Stimulated activated naive CD8-positive, alpha-beta T cell treated with anti-CD3 and anti-CD28 coated beads, Interleukin-15, Interleukin-2, amounts not matched to agents 100 ng/mL and 50 ng/mL, for 24 hours (primary cell): ENCODE results near the gene SFXN3.
A peak's percentile ranks its signal among the peaks of the same experiment; 100 is the strongest.

ENCODE experiments used
- H3K27ac Mint-ChIP-seq: one replicate; pipeline ENCODE4 v1.8.0; 2021; ENCODE audit warnings: mild to moderate bottlenecking, mixed read lengths
- H3K27me3 Mint-ChIP-seq: one replicate; pipeline ENCODE4 v1.8.0; 2021; ENCODE audit warnings: mixed read lengths
- H3K36me3 Mint-ChIP-seq: one replicate; pipeline ENCODE4 v1.8.0; 2021; ENCODE audit warnings: low read depth, mixed read lengths
- H3K4me1 Mint-ChIP-seq: one replicate; pipeline ENCODE4 v1.8.0; 2021; ENCODE audit warnings: low read depth, mixed read lengths
- H3K4me3 Mint-ChIP-seq: one replicate; pipeline ENCODE4 v1.8.0; 2021; ENCODE audit warnings: mild to moderate bottlenecking, mixed read lengths
- H3K9me3 Mint-ChIP-seq: one replicate; pipeline ENCODE4 v1.8.0; 2021; ENCODE audit warnings: mixed read lengths

Gene SFXN3

GRCh38 chr10:101047961-101048892 lies 17.2 kb downstream of the SFXN3 start:
- Mint-ChIP-seq H3K9me3 (no peaks in the 10 kb centered on the region), H3K4me1 (peaks cover 21% of the 10 kb centered on the region), H3K36me3 (no peaks in the 10 kb centered on the region), H3K27ac (no peak overlapping the region), H3K27me3 (peaks cover 55% of the 10 kb centered on the region), H3K4me3 (no peak overlapping the region)

GRCh38 chr10:101050208-101051069 lies 19.4 kb downstream of the SFXN3 start:
- Mint-ChIP-seq H3K9me3 (no peaks in the 10 kb centered on the region), H3K27me3 (peaks cover 48% of the 10 kb centered on the region), H3K27ac (no peak overlapping the region), H3K4me1 (peaks cover 18% of the 10 kb centered on the region), H3K4me3 (no peak overlapping the region), H3K36me3 (peaks cover 5% of the 10 kb centered on the region)

- Mint-ChIP-seq H3K4me1 (peaks cover 18% of the 10 kb centered on the region), H3K4me3 (no peak overlapping the region), H3K9me3 (no peaks in the 10 kb centered on the region), H3K27me3 (peaks cover 35% of the 10 kb centered on the region), H3K36me3 (peaks cover 14% of the 10 kb centered on the region), H3K27ac (no peak overlapping the region)
Measured at GRCh38 chr10:101052285-101052684, 21.3 kb downstream of the SFXN3 start.

- Mint-ChIP-seq H3K4me3 (no peak overlapping the region), H3K27me3 (peaks cover 23% of the 10 kb centered on the region), H3K4me1 (peaks cover 15% of the 10 kb centered on the region)
Measured at GRCh38 chr10:101053516-101053915, 22.5 kb downstream of the SFXN3 start.

GRCh38 chr10:101054351-101054750 lies 23.3 kb downstream of the SFXN3 start:
- Mint-ChIP-seq H3K36me3 (peaks cover 14% of the 10 kb centered on the region), H3K27me3 (peaks cover 15% of the 10 kb centered on the region), H3K9me3 (no peaks in the 10 kb centered on the region), H3K4me1 (peaks cover 17% of the 10 kb centered on the region), H3K27ac (no peak overlapping the region), H3K4me3 (no peak overlapping the region)

More at GRCh38 chr10:101053516-101053915, 22.5 kb downstream of the SFXN3 start:
- Mint-ChIP-seq H3K27ac (no peak overlapping the region), H3K36me3 (peaks cover 14% of the 10 kb centered on the region), H3K9me3 (no peaks in the 10 kb centered on the region)

- Mint-ChIP-seq H3K27me3 (peaks cover 10% of the 10 kb centered on the region), H3K4me1 (peaks cover 18% of the 10 kb centered on the region), H3K27ac (no peak overlapping the region), H3K36me3 (peaks cover 14% of the 10 kb centered on the region), H3K9me3 (no peaks in the 10 kb centered on the region), H3K4me3 (no peak overlapping the region)
Measured at GRCh38 chr10:101054876-101055275, 23.8 kb downstream of the SFXN3 start.

GRCh38 chr10:101055411-101055810 lies 24.4 kb downstream of the SFXN3 start:
- peaks cover 16% of the 10 kb centered on the region for H3K4me1 Mint-ChIP-seq

GRCh38 chr10:101056365-101057151 lies 25.5 kb downstream of the SFXN3 start:
- no peak overlapping the region for H3K27ac Mint-ChIP-seq
- no peaks in the 10 kb centered on the region for H3K9me3 Mint-ChIP-seq
- H3K4me1 Mint-ChIP-seq = peaks cover 14% of the 10 kb centered on the region
- H3K36me3 Mint-ChIP-seq = peaks cover 14% of the 10 kb centered on the region
- H3K27me3 Mint-ChIP-seq = no peaks in the 10 kb centered on the region
- no peak overlapping the region for H3K4me3 Mint-ChIP-seq

More at GRCh38 chr10:101055411-101055810, 24.4 kb downstream of the SFXN3 start:
- Mint-ChIP-seq H3K36me3 (peaks cover 14% of the 10 kb centered on the region), H3K9me3 (no peaks in the 10 kb centered on the region), H3K27me3 (peaks cover 6% of the 10 kb centered on the region), H3K27ac (no peak overlapping the region), H3K4me3 (no peak overlapping the region)

- peak overlapping the region; percentile 80 for H3K27ac Mint-ChIP-seq
- peaks cover 21% of the 10 kb centered on the region for H3K27me3 Mint-ChIP-seq
- peak overlapping the region; percentile 88 for H3K4me3 Mint-ChIP-seq
- peaks cover 10% of the 10 kb centered on the region for H3K36me3 Mint-ChIP-seq
- peaks cover 28% of the 10 kb centered on the region for H3K4me1 Mint-ChIP-seq
- H3K9me3 Mint-ChIP-seq = no peaks in the 10 kb centered on the region
Measured at GRCh38 chr10:101060036-101060950, 29.3 kb downstream of the SFXN3 start.

- H3K27ac Mint-ChIP-seq = peak overlapping the region; percentile 80
- H3K9me3 Mint-ChIP-seq = no peaks in the 10 kb centered on the region
- peaks cover 8% of the 10 kb centered on the region for H3K36me3 Mint-ChIP-seq
- peak overlapping the region; percentile 88 for H3K4me3 Mint-ChIP-seq
- H3K4me1 Mint-ChIP-seq = peaks cover 30% of the 10 kb centered on the region
- H3K27me3 Mint-ChIP-seq = peaks cover 29% of the 10 kb centered on the region
Measured at GRCh38 chr10:101060951-101061623, 30.1 kb downstream of the SFXN3 start.

GRCh38 chr10:101061624-101062231 lies 30.7 kb downstream of the SFXN3 start, which contains the start of gene KAZALD1:
Gene KAZALD1 (plus strand): TSS chr10:101061989. CDS start chr10:101062593, 604 bp downstream.
- Mint-ChIP-seq H3K9me3 (no peaks in the 10 kb centered on the region), H3K4me3 (peak within 1 kb of the TSS; percentile 88), H3K27me3 (peaks cover 36% of the 10 kb centered on the region), H3K4me1 (peaks cover 36% of the 10 kb centered on the region), H3K27ac (peak within 1 kb of the TSS; percentile 80), H3K36me3 (peaks cover 2% of the 10 kb centered on the region)

GRCh38 chr10:101062232-101063049 lies 31.4 kb downstream of the SFXN3 start:
- peak overlapping the region; percentile 51 for H3K4me3 Mint-ChIP-seq

More at GRCh38 chr10:101062232-101063049, 31.4 kb downstream of the SFXN3 start:
- H3K4me1 Mint-ChIP-seq = peaks cover 39% of the 10 kb centered on the region
- H3K27ac Mint-ChIP-seq = no peak overlapping the region
- no peaks in the 10 kb centered on the region for H3K36me3 Mint-ChIP-seq
- H3K9me3 Mint-ChIP-seq = no peaks in the 10 kb centered on the region
- H3K27me3 Mint-ChIP-seq = peaks cover 36% of the 10 kb centered on the region
